HG03064 (cell line): ENCODE results near the gene LRRC28.

Experiments
- ATAC-seq: cut with Tn5 transposase; IDR thresholded peaks from one replicate; pipeline ENCODE4 v1.9.1; 2021; ENCODE audit warnings: low read depth; ENCODE audit not compliant: unreplicated experiment

LRRC28 gene

GRCh38 chr15:99335508-99335907 is 84.2 kb downstream of the LRRC28 start:
- no peak for ATAC-seq

GRCh38 chr15:99336794-99337193 is 85.5 kb downstream of the LRRC28 start:
- no peak for ATAC-seq

- no peak for ATAC-seq
These were observed 89.1 kb downstream of the LRRC28 start for GRCh38 chr15:99340347-99340746.

- ATAC-seq, result no peak
These were observed 90.5 kb downstream of the LRRC28 start for GRCh38 chr15:99341786-99342185.

GRCh38 chr15:99343208-99343607 is 91.9 kb downstream of the LRRC28 start:
- no peak for ATAC-seq

GRCh38 chr15:99343881-99344551 is 92.7 kb downstream of the LRRC28 start:
- ATAC-seq, result no peak

GRCh38 chr15:99344639-99345038 is 93.4 kb downstream of the LRRC28 start:
- ATAC-seq, result no peak

GRCh38 chr15:99345242-99345641 is 94.0 kb downstream of the LRRC28 start:
- no peak for ATAC-seq

GRCh38 chr15:99345832-99346462 is 94.7 kb downstream of the LRRC28 start:
- ATAC-seq, result no peak

GRCh38 chr15:99347574-99347973 is 96.3 kb downstream of the LRRC28 start:
- ATAC-seq, result no peak

GRCh38 chr15:99348412-99348811 is 97.1 kb downstream of the LRRC28 start:
- no peak for ATAC-seq

GRCh38 chr15:99350408-99350807 is 99.1 kb downstream of the LRRC28 start:
- ATAC-seq, result no peak

GRCh38 chr15:99359769-99360168 is 108.5 kb downstream of the LRRC28 start:
- no peak for ATAC-seq

- no peak for ATAC-seq
These were observed 110.4 kb downstream of the LRRC28 start for GRCh38 chr15:99361545-99362185.

- no peak for ATAC-seq
These were observed 114.0 kb downstream of the LRRC28 start for GRCh38 chr15:99365242-99365641.

- ATAC-seq, result no peak
These were observed 114.7 kb downstream of the LRRC28 start for GRCh38 chr15:99366013-99366412.

- ATAC-seq, result no peak
These were observed 117.5 kb downstream of the LRRC28 start for GRCh38 chr15:99368743-99369142.

GRCh38 chr15:99369196-99369595 is 117.9 kb downstream of the LRRC28 start:
- ATAC-seq, result no peak

- ATAC-seq, result peak; percentile 88
These were observed 120.2 kb downstream of the LRRC28 start for GRCh38 chr15:99371180-99372103.

GRCh38 chr15:99385005-99385669 is 133.9 kb downstream of the LRRC28 start:
- no peak for ATAC-seq
